HG02759 (cell line): Measurements from ENCODE around the gene C1orf116.

Source experiments
- ATAC-seq: cut with Tn5 transposase; IDR thresholded peaks from one replicate; pipeline ENCODE4 v1.9.1; 2021; ENCODE audit warnings: mild to moderate bottlenecking, moderate library complexity; ENCODE audit not compliant: unreplicated experiment

Gene C1orf116

GRCh38 chr1:207000651-207001291 is 31.8 kb downstream of the C1orf116 start:
- no peak for ATAC-seq

DNA sequence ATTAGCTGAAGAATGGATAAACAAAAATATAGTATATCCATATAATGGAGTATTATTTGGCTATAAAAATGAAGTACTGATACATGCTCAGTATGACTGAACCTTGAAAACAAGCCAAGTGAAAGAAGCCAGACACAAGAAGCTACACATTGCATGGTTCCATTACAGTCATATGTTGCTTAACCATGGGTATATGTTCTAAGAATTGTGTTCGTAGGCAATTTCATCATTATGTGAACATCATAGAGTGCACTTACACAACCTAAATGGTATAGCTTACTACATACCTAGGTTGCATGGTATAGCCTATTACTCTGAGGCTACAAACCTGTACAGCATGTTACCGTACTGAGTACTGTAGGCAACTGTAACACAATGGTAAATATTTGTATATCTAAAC is 33.7 kb downstream of the C1orf116 start:
- no peak for ATAC-seq

GRCh38 chr1:206992790-206993189 is 39.8 kb downstream of the C1orf116 start:
- ATAC-seq = no peak

- ATAC-seq = no peak
Measured at GRCh38 chr1:206987873-206988272, 44.7 kb downstream of the C1orf116 start.

GRCh38 chr1:206986885-206987284 is 45.7 kb downstream of the C1orf116 start:
- ATAC-seq = no peak

- ATAC-seq = no peak
Measured at GRCh38 chr1:206986402-206986801, 46.2 kb downstream of the C1orf116 start.

GRCh38 chr1:206985162-206985749 is 47.3 kb downstream of the C1orf116 start:
- no peak for ATAC-seq

- peak; percentile 68 for ATAC-seq
Measured at GRCh38 chr1:206982216-206982615, 50.3 kb downstream of the C1orf116 start.

GRCh38 chr1:206979379-206980043 is 53.0 kb downstream of the C1orf116 start:
- no peak for ATAC-seq

GRCh38 chr1:206978259-206978658 is 54.3 kb downstream of the C1orf116 start:
- ATAC-seq = no peak

DNA sequence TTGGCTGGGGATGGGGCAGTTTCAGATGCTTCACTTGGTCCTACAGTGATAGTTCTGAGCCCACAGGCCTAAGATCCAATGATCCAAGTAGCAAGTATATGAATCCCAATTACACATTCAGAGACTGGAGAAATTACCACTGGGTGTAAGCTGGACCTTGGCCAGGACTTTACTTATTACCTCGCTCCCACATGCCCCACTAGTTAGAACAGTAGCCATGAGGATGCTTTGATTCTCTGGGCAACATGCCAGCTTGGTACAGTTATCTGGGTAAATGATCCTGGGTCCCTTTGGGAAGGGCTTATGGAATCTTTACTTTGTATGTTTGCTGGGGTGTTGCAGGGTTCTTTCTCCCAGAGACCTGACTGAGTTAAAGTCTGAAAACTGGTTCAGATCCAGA is 57.2 kb downstream of the C1orf116 start:
- no peak for ATAC-seq

DNA sequence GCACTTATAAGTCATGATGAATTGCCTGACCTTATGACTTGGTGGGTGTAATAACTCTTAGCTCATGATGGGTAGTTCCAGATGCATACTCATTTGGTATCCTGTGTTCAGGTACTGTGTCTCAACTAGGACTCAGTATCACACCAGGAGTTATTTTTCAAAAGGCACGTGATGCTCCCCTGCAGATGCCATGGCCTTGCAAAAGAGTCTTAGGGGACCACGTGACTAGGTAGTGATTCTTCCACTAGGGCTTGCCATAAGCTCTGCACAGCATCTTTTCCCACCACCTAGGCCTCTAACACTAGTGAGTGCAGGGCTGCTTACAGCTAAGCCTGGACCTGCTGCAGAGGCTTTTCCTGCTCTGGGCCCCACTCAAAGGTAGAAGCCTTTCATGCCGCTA is 58.4 kb downstream of the C1orf116 start:
- ATAC-seq = no peak

DNA sequence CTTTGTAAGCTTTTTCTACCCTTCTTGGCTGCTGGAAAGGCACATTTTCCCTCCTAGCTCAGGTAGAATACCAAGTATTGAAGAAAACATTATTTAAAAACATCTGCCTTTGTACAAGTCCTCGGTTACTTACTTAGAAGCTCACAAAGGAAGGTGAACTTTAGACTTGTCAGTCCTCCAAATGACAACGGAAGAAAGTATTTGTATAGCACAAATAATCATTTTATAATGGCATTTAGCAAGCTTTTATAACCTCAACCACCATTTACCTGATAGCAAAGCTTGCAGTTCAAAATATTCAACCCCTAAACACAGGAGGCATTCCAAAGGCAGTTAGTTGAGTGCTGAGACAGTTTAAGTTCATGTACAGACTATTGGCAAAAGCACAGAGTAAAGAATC is 59.8 kb downstream of the C1orf116 start:
- ATAC-seq = no peak

DNA sequence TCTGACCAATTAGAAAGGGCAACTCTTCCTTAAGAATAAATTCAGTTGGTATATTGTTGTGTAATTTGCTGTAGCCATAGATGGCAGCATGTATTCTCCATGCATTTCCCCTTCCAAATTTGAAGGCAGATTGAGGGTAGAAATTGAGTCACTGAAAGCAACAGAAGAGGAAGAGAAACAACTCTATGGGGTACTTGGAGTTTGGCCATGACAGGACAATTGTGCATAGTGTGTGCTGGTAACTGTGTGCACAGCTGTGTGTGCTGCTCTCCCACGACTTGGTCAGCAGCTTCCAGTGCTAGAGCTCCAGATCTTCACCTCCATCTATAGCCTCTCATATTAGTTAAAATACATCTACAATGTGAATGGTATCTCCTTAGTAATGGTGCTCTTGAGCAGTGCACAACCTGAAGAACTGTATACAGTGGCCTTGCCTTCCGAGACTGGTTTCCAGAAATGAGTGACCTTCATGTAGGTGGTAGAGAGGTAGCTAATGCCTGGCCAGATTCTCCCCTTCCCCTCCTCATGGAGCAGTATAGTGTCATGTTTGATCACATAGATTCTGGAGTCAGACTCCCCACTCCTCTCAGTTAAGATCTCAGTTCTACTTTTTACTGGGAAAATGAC is 61.4 kb downstream of the C1orf116 start:
- peak; percentile 57 for ATAC-seq

- no peak for ATAC-seq
Measured at GRCh38 chr1:206970446-206970845, 62.1 kb downstream of the C1orf116 start, which contains the start of gene FCAMR. Gene FCAMR (minus strand): TSS chr1:206970460. CDS start chr1:206970125, 335 bp downstream.

GRCh38 chr1:206969090-206969489 is 63.5 kb downstream of the C1orf116 start:
- no peak for ATAC-seq
